Right cardiac atrium (tissue), 5 donors: ENCODE measurements around the gene KLK10. TPM values are rescaled to one million over a fixed set of nuclear protein-coding genes. Genes with fewer than 3 reads are reported as not detected.

Experiments used
- ATAC-seq, 2 donors: fragments of 200-7000 bp; cut with Tn5 transposase; one replicate each; pipeline versions ENCODE4 v1.8.0 to v1.9.1; 2020; ENCODE audit warnings: moderate library complexity in 2 of 2, mild to moderate bottlenecking in 1 of 2
- DNase-seq, 3 donors: peaks; one replicate each; pipeline ENCODE4 v3.0.0-alpha.2; 2020
- H3K27ac ChIP-seq: one replicate; pipeline ENCODE4 v1.5.1; 2013; ENCODE audit warnings: mild to moderate bottlenecking, low read length, control low read depth, moderate library complexity
- H3K27me3 ChIP-seq: one replicate; pipeline ENCODE4 v1.6.1; 2013; ENCODE audit not compliant: control insufficient read depth, insufficient read depth
- H3K4me1 ChIP-seq: one replicate; pipeline ENCODE4 v1.6.1; 2013; ENCODE audit warnings: low read length; ENCODE audit not compliant: control insufficient read depth, insufficient read depth
- H3K4me3 ChIP-seq: one replicate; pipeline ENCODE4 v1.5.1; 2013; ENCODE audit warnings: low read length, control low read depth
- H3K9me3 ChIP-seq: one replicate; pipeline ENCODE4 v1.6.1; 2013; ENCODE audit warnings: low read length; ENCODE audit not compliant: control insufficient read depth
- WGBS: extraction: QIAGEN DNeasy Blood & Tissue Kit; methylation state at CpG from one replicate; pipeline ENCODE4 v1.1.7; 2013; 5-methylcytosine and 5-hydroxymethylcytosine counted together
- intact Hi-C, 4 donors: fragments of 100-400 bp; cut with DNase I; formaldehyde crosslinking; loops; one replicate each; pipeline versions ENCODE4 v1.11.0 to v1.14.0; 2022 to 2023
- polyA plus RNA-seq: library from polyadenylated mRNA; stranded (reverse); fragments of 200-250 nt; gene quantifications from one replicate; pipeline ENCODE4 v1.2.3, GENCODE V29; 2013
- total RNA-seq, 4 donors: library from RNA; stranded (reverse); fragmentation: NEBNext Ultra II Directional; extraction: Animal tissue kit (Norgen Biotek cat#: 25700); gene quantifications; one replicate each; pipeline ENCODE4 v1.2.1, GENCODE V29; 2021
- donor health status: healthy with polysubstance abuse.
- donor health status: DM: no; HTN: yes; CAD: no.
- donor health status: DM: no; HTN: no; CAD: no.
- donor health status: DM: no; HTN: yes; CAD: no; lungs with severe emphysema.
- donor health status: DM: yes; HTN: yes; CAD: no.

The KLK10 gene
- total and polyA plus RNA-seq, 5 donors, result 0.48 to 0.89 (median 0.49) TPM; not detected in 1

- DNase-seq, result no peak
- Histone ChIP-seq H3K4me3 (no peak overlapping the region), H3K9me3 (no peaks in the 10 kb centered on the region), H3K27me3 (no peaks in the 10 kb centered on the region), H3K4me1 (no peaks in the 10 kb centered on the region), H3K27ac (no peak overlapping the region)
- intact Hi-C loops, result no loop called here
- WGBS, result 83% methylated on average over 9 of the region's 9 CpGs
- ATAC-seq, result no peak
Measured at GRCh38 chr19:51043497-51043896, 24.0 kb upstream of the KLK10 start.

GRCh38 chr19:51040151-51040550 lies 20.6 kb upstream of the KLK10 start:
- H3K27me3 ChIP-seq, result no peaks in the 10 kb centered on the region
- WGBS, result 91% methylated on average over 6 of the region's 6 CpGs
- intact Hi-C loops, result no loop called here
- no peaks in the 10 kb centered on the region for H3K9me3 ChIP-seq
- H3K4me1 ChIP-seq, result no peaks in the 10 kb centered on the region
- ATAC-seq (no peak), DNase-seq (no peak)
- no peak overlapping the region for H3K4me3 ChIP-seq
- no peak overlapping the region for H3K27ac ChIP-seq

GRCh38 chr19:51036519-51036918 lies 17.0 kb upstream of the KLK10 start:
- Histone ChIP-seq H3K4me3 (no peak overlapping the region), H3K9me3 (no peaks in the 10 kb centered on the region), H3K27me3 (no peaks in the 10 kb centered on the region), H3K27ac (no peak overlapping the region), H3K4me1 (no peaks in the 10 kb centered on the region)
- WGBS, result 29% methylated on average over 9 of the region's 9 CpGs
- ATAC-seq (no peak), DNase-seq (no peak)
- intact Hi-C loops, result no loop called here

GRCh38 chr19:51034704-51035103 lies 15.2 kb upstream of the KLK10 start, which contains the start of gene KLK12:
KLK12 (minus strand) TSS chr19:51035002; CDS start chr19:51034621, 381 bp downstream.
- 46% methylated on average over 11 of the region's 11 CpGs for whole genome bisulfite sequencing
- Histone ChIP-seq H3K27me3 (no peaks in the 10 kb centered on the region), H3K27ac (no peak within 1 kb of the TSS), H3K4me3 (no peak within 1 kb of the TSS), H3K4me1 (no peaks in the 10 kb centered on the region), H3K9me3 (no peaks in the 10 kb centered on the region)
- no peak for DNase-seq
- no peak for ATAC-seq
- intact Hi-C loops, result no loop called here

- ATAC-seq (no peak), DNase-seq (no peak)
- Histone ChIP-seq H3K4me1 (no peaks in the 10 kb centered on the region), H3K27me3 (no peaks in the 10 kb centered on the region), H3K4me3 (no peak overlapping the region), H3K9me3 (no peaks in the 10 kb centered on the region), H3K27ac (no peak overlapping the region)
- intact Hi-C loops, result no loop called here
- WGBS, result 90% methylated on average over 28 of the region's 28 CpGs
Measured at GRCh38 chr19:51031880-51032225, 12.3 kb upstream of the KLK10 start.

- DNase-seq (no peak), ATAC-seq (no peak)
- 85% methylated on average over 7 of the region's 7 CpGs for WGBS
- Histone ChIP-seq H3K4me1 (no peaks in the 10 kb centered on the region), H3K27me3 (no peaks in the 10 kb centered on the region), H3K27ac (no peak overlapping the region), H3K9me3 (no peaks in the 10 kb centered on the region), H3K4me3 (no peak overlapping the region)
- intact Hi-C loops, result no loop called here
Measured at GRCh38 chr19:51031220-51031879, 11.8 kb upstream of the KLK10 start.

- 77% methylated on average over 13 of the region's 13 CpGs for WGBS
- intact Hi-C loops, result no loop called here
- Histone ChIP-seq H3K27me3 (no peaks in the 10 kb centered on the region), H3K9me3 (no peaks in the 10 kb centered on the region), H3K27ac (no peak overlapping the region), H3K4me1 (no peaks in the 10 kb centered on the region), H3K4me3 (no peak overlapping the region)
- ATAC-seq, result no peak
- DNase-seq, result no peak
Measured at GRCh38 chr19:51030631-51031030, 11.1 kb upstream of the KLK10 start.

GRCh38 chr19:51029718-51030117 lies 10.2 kb upstream of the KLK10 start:
- no peak for DNase-seq
- no peaks in the 10 kb centered on the region for H3K9me3 ChIP-seq
- no peak overlapping the region for H3K4me3 ChIP-seq
- no peaks in the 10 kb centered on the region for H3K27me3 ChIP-seq
- intact Hi-C loops, result loop anchor here in 1 of 4 donors (5.0 to 10.0 kb wide), 2 partner anchors 63 to 135 kb away; no protein-coding TSS in a partner anchor
- ATAC-seq, result no peak
- WGBS, result 79% methylated on average over 2 of the region's 2 CpGs
- H3K4me1 ChIP-seq, result no peaks in the 10 kb centered on the region
- H3K27ac ChIP-seq, result no peak overlapping the region

- H3K27ac ChIP-seq, result no peak overlapping the region
- intact Hi-C loops, result loop anchor here in 1 of 4 donors (5.0 to 10.0 kb wide), 2 partner anchors 64 to 137 kb away; no protein-coding TSS in a partner anchor
- WGBS, result 67% methylated on average over 5 of the region's 5 CpGs
- no peak overlapping the region for H3K4me3 ChIP-seq
- H3K27me3 ChIP-seq, result no peaks in the 10 kb centered on the region
- ATAC-seq (no peak), DNase-seq (no peak)
- H3K4me1 ChIP-seq, result no peaks in the 10 kb centered on the region
- H3K9me3 ChIP-seq, result no peaks in the 10 kb centered on the region
Measured at GRCh38 chr19:51027873-51028272, 8.4 kb upstream of the KLK10 start.

GRCh38 chr19:51027126-51027806 lies 7.8 kb upstream of the KLK10 start:
- H3K4me1 ChIP-seq, result no peaks in the 10 kb centered on the region
- no peaks in the 10 kb centered on the region for H3K27me3 ChIP-seq
- no peak overlapping the region for H3K4me3 ChIP-seq
- WGBS, result 46% methylated on average over 14 of the region's 14 CpGs
- no peaks in the 10 kb centered on the region for H3K9me3 ChIP-seq
- no peak for ATAC-seq
- H3K27ac ChIP-seq, result no peak overlapping the region
- intact Hi-C loops, result loop anchor here in 1 of 4 donors (5.0 to 10.0 kb wide), 2 partner anchors 65 to 138 kb away; no protein-coding TSS in a partner anchor
- no peak for DNase-seq

- WGBS, result 77% methylated on average over 11 of the region's 11 CpGs
- ATAC-seq (peak; percentile 35 to 53), DNase-seq (no peak)
- no peak within 1 kb of the TSS for H3K27ac ChIP-seq
- no peak within 1 kb of the TSS for H3K4me3 ChIP-seq
- H3K27me3 ChIP-seq, result no peaks in the 10 kb centered on the region
- no peaks in the 10 kb centered on the region for H3K9me3 ChIP-seq
- intact Hi-C loops, result loop anchor here in 1 of 4 donors (5.0 to 10.0 kb wide), 2 partner anchors 66 to 138 kb away; no protein-coding TSS in a partner anchor
- no peaks in the 10 kb centered on the region for H3K4me1 ChIP-seq
Measured at GRCh38 chr19:51026554-51026831, 7.0 kb upstream of the KLK10 start, which contains the start of gene KLK11. KLK11 (minus strand) TSS chr19:51026616; CDS start chr19:51025631, 985 bp downstream.
